ENCODE results near the gene GPC6.

The GPC6 gene

DNA sequence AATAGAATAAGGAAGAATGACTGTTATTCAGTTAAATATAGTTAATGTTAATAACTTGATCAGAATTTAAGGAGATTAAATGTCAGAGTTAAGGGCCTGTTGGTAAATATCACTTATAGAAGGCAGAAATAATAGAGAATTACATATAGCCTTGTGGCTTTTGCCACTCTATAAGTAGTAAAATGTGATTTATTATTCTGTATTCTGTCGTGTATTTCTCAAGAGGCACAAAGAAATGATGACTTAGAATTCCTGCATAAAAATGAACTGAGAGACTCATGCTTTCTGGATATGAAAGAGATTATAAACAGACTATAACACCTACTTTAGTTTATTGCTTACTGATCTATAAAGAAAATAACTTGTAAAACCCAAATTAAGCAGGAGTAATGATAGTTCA is 40.1 kb downstream of the GPC6 start:
- no peak overlapping the region for H3K4me3 ChIP-seq (ENCODE audit: low read depth, low read length)
- no peak for TF ChIP-seq CTCF (IDR thresholded peaks at IDR 0.05; ENCODE audit: borderline replicate concordance, insufficient read depth, low read depth, low read length)

DNA sequence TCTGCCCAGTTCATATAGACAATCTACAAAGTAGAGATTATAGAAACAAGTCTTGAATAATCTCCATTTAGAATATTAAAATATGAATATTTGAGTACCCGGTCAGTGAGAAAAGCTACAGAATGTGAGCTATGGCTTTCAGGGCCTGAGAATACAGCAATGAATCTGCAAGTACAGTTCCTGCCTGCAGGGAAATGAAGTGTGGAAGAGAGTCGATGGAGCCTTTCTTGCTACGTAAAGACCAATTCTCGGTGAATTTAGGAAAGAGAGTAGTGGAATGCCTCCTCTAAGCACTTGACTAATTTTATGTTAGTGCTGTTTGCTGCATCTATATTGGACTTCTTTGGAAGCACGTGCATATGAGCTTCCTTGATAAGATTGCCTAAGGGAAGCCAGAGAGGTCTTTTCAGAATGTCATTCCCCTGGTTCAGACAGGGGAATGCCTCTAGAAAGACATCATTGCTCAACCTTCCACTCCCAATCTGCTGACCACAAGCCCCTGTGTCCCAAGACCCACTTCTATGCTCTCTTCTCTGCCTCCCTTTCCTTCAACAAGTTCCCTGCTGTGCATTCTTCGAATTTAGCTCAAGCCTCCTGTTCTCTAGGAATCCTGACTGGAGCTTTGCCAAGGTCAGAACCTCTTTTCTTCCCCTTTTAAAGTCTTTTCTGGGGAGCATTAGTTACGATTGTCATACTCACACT is 41.9 kb downstream of the GPC6 start:
- no peak for TF ChIP-seq CTCF (IDR thresholded peaks at IDR 0.05; ENCODE audit: borderline replicate concordance, insufficient read depth, low read depth, low read length)
- H3K4me3 ChIP-seq (ENCODE audit: low read depth, low read length) = no peak overlapping the region

GRCh38 chr13:93270769-93271742 is 44.4 kb downstream of the GPC6 start:
- no peak for TF ChIP-seq CTCF (IDR thresholded peaks at IDR 0.05; ENCODE audit: borderline replicate concordance, insufficient read depth, low read depth, low read length)
- no peak overlapping the region for H3K4me3 ChIP-seq (ENCODE audit: low read depth, low read length)

DNA sequence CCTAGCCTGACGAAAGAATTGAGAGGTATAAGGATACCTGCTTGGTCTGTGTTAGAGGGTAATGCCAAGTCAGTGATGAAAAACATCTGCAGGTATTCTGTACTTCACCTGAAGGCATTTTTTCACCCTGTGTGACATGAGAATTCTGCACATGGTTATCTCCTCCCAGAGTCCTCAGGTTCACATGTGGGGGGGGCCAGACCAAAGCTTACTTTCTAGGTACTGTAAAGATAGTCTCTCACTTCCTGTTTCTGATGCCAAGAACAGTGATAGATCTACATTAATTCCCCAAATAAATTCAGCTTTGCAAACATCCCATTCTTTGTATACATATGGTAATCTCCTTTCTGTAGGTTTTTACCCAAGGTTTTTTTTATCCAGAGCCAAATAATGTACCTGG is 53.4 kb downstream of the GPC6 start:
- no peak for TF ChIP-seq CTCF (IDR thresholded peaks at IDR 0.05; ENCODE audit: borderline replicate concordance, insufficient read depth, low read depth, low read length)
- no peak overlapping the region for H3K4me3 ChIP-seq (ENCODE audit: low read depth, low read length)

GRCh38 chr13:93280688-93281087 is 54.1 kb downstream of the GPC6 start:
- TF ChIP-seq CTCF (IDR thresholded peaks at IDR 0.05; ENCODE audit: borderline replicate concordance, insufficient read depth, low read depth, low read length) = no peak

GRCh38 chr13:93283255-93283654 is 56.6 kb downstream of the GPC6 start:
- H3K4me3 ChIP-seq (ENCODE audit: low read depth, low read length) = no peak overlapping the region
- TF ChIP-seq CTCF (IDR thresholded peaks at IDR 0.05; ENCODE audit: borderline replicate concordance, insufficient read depth, low read depth, low read length) = no peak

More at GRCh38 chr13:93280688-93281087, 54.1 kb downstream of the GPC6 start:
- no peak overlapping the region for H3K4me3 ChIP-seq (ENCODE audit: low read depth, low read length)

All from GM12875 (cell line).